ENCODE data around the gene SRSF5. TPM values are rescaled to one million over a fixed set of nuclear protein-coding genes. Genes with fewer than 3 reads are reported as not detected.

Gene SRSF5
- total and polyA plus RNA-seq, 2 of the 13 experiments (the other 11 are each of a cell fraction or from before 2014, with no cell fraction given), result 189 to 277 TPM

- TF ChIP-seq GTF2F1 (IDR thresholded peaks at IDR 0.05; ENCODE audit: low read length) (no peak), RFXANK (CRISPR knock-in tag; IDR thresholded peaks at IDR 0.05) (no peak), PITX1 (CRISPR knock-in tag; IDR thresholded peaks at IDR 0.05) (0 out of 2 replicates have a peak, but pooled peaks have one; percentile 14), ZNF280D (CRISPR knock-in tag; IDR thresholded peaks at IDR 0.05) (peak; percentile 31; the same call in 1 of the 2 replicates), NR2C2 (CRISPR knock-in tag; IDR thresholded peaks at IDR 0.05; ENCODE audit: borderline replicate concordance) (0 out of 2 replicates have a peak, but pooled peaks have one; percentile 43), ZBTB7B (CRISPR knock-in tag; IDR thresholded peaks at IDR 0.05) (peak; percentile 20; the same call in 1 of the 2 replicates), ZNF576 (CRISPR knock-in tag; IDR thresholded peaks at IDR 0.05) (no peak), MEF2D (CRISPR knock-in tag; IDR thresholded peaks at IDR 0.05) (0 out of 2 replicates have a peak, but pooled peaks have one; percentile 35), ZNF687 (CRISPR knock-in tag; IDR thresholded peaks at IDR 0.05) (peak; percentile 51), DBP (CRISPR knock-in tag; IDR thresholded peaks at IDR 0.05; ENCODE audit: not compliant biosample characterization) (no peak), PAXIP1 (CRISPR knock-in tag; conservative IDR thresholded peaks at IDR 0.05) (0 out of 2 replicates have a peak, but pooled peaks have one; percentile 42), ETS1 (CRISPR knock-in tag; IDR thresholded peaks at IDR 0.05) (no peak), E2F2 (CRISPR knock-in tag; IDR thresholded peaks at IDR 0.05; ENCODE audit: borderline replicate concordance) (no peak)
Observed at GRCh38 chr14:69811227-69811867, 44.4 kb downstream of the SRSF5 start (continued).

Measured in HepG2 (cell line).